Measurements from ENCODE around the gene SHISA4.

SHISA4 gene

DNA sequence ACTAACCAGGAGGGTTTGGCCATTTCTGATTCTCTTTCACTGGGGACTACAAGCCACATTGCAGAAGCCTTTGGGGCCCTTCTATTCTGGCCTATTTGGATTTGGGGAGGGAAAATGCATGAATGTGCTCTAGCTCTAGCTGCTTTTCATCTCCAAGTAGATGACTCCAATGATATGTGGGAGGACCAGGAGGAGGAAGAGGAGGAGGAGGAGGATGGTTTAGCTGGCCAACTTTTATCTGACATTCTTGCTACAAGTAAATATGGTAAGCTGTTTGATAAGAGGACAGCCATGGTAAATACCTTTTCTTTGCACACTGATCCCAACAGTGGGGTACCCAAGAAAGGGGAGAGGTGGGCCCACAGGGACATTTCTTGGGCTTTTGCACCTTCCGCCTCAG is 14.0 kb upstream of the SHISA4 start:
- no peak overlapping the region for H3K56ac ChIP-seq (ENCODE audit: low read length)
- H4K5ac ChIP-seq (ENCODE audit: low read length), result no peak overlapping the region
- H2BK120ac ChIP-seq (ENCODE audit: low read depth, low read length), result no peak overlapping the region
- peaks cover 23% of the 10 kb centered on the region for H3K36me3 ChIP-seq (ENCODE audit: control insufficient read depth, insufficient read depth, low read length)
- no peak overlapping the region for H3K18ac ChIP-seq (ENCODE audit: low read length)
- H3K9ac ChIP-seq (ENCODE audit: low read length), result no peak overlapping the region
- no peaks in the 10 kb centered on the region for H3K79me2 ChIP-seq (ENCODE audit: control insufficient read depth, insufficient read depth, low read length)
- H4K8ac ChIP-seq (ENCODE audit: low read depth, low read length), result no peak overlapping the region
- no CpG with 5 or more reads among the region's 1 CpG for WGBS (ENCODE audit: extremely low coverage, insufficient coverage, low lambda C conversion rate)
- H2BK5ac ChIP-seq (ENCODE audit: low read length), result no peak overlapping the region
- no peak for DNase-seq
- no peak overlapping the region for H3K27ac ChIP-seq (ENCODE audit: low read depth, low read length)
- no peaks in the 10 kb centered on the region for H3K79me1 ChIP-seq (ENCODE audit: low read length)
- H3K23ac ChIP-seq (ENCODE audit: low read length), result no peak overlapping the region
- H3K4me3 ChIP-seq (ENCODE audit: low read length), result no peak overlapping the region
- no peak overlapping the region for H3K4me2 ChIP-seq (ENCODE audit: low read length)
- H3K4ac ChIP-seq (ENCODE audit: low read depth, low read length), result no peak overlapping the region
- no peaks in the 10 kb centered on the region for H3K27me3 ChIP-seq (ENCODE audit: insufficient read depth, low read length, poor library complexity)
- H2AK5ac ChIP-seq (ENCODE audit: low read length), result no peak overlapping the region
- no peaks in the 10 kb centered on the region for H3K4me1 ChIP-seq (ENCODE audit: control insufficient read depth, low read depth, low read length)
- H2BK15ac ChIP-seq (replicated peaks; ENCODE audit: low read depth), result no peak overlapping the region

DNA sequence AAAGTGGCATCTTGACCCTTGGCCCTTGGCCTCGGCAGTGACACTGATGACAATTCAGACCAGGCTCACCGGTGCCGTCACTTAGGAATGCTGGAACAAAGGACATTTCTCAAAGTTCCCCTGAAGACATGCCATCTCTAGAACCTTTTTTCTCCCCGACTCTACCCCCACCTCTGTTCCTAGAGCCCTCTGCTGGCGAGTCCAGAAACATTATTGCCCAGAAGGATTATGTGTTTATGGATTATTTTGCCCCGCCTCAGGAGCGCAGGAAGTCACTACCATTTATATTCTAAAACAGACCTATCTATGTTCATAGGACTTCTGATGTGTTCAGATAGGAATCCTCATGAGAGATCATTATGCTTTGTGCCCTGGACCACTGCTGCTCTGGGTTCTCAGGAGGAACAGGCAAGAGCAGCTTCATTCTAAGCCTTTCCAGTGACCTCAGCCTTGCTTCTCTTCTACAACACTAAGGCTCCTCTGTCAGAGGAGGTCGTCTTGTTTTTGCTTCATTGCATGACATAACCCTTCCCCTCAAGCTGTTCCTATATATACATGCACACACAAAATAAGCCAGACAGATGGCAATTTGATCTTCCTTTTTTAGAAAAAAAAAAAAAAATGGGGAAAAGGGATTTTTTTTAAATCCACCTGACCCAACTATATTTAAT is 12.4 kb upstream of the SHISA4 start:
- no peak overlapping the region for H2BK120ac ChIP-seq (ENCODE audit: low read depth, low read length)

DNA sequence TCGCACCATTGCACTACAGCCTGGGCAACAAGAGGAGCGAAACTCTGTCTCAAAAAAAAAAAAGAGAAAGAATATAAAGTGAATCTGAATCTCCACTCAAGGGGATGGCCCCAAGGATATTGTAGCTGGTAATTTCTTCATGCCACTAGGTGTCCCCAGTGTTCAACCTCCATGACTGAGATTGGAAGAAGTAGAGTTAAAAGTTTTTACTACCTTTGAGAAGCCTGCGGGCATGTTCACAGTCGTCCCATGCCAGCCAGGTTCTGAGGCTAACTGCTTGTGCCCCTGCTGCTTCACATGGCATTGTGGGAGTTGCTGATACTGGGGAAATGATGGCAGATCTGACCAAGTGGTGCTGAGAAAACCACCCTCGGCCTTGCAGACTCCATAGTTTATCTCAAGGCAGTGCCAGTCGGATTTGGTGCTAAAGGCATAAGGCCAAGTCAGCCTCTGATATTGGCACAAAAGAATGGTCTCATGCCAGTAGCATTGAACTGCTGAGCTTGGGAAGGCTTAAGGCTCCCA is 10.8 kb upstream of the SHISA4 start:
- H3K9ac ChIP-seq (ENCODE audit: low read length), result no peak overlapping the region
- H3K4me3 ChIP-seq (ENCODE audit: low read length), result no peak overlapping the region
- H4K5ac ChIP-seq (ENCODE audit: low read length), result no peak overlapping the region
- no peaks in the 10 kb centered on the region for H3K79me2 ChIP-seq (ENCODE audit: control insufficient read depth, insufficient read depth, low read length)
- H3K4me2 ChIP-seq (ENCODE audit: low read length), result no peak overlapping the region
- no peaks in the 10 kb centered on the region for H3K79me1 ChIP-seq (ENCODE audit: low read length)
- H3K4ac ChIP-seq (ENCODE audit: low read depth, low read length), result no peak overlapping the region
- H2AK5ac ChIP-seq (ENCODE audit: low read length), result no peak overlapping the region
- H3K4me1 ChIP-seq (ENCODE audit: control insufficient read depth, low read depth, low read length), result peaks cover 2% of the 10 kb centered on the region
- no peak overlapping the region for H4K8ac ChIP-seq (ENCODE audit: low read depth, low read length)
- WGBS (ENCODE audit: extremely low coverage, insufficient coverage, low lambda C conversion rate), result no CpG with 5 or more reads among the region's 6 CpGs
- H3K27ac ChIP-seq (ENCODE audit: low read depth, low read length), result no peak overlapping the region
- peak; percentile 73 for DNase-seq
- no peak overlapping the region for H2BK15ac ChIP-seq (replicated peaks; ENCODE audit: low read depth)
- no peak overlapping the region for H3K18ac ChIP-seq (ENCODE audit: low read length)
- peaks cover 9% of the 10 kb centered on the region for H3K36me3 ChIP-seq (ENCODE audit: control insufficient read depth, insufficient read depth, low read length)
- no peak overlapping the region for H3K56ac ChIP-seq (ENCODE audit: low read length)
- H2BK120ac ChIP-seq (ENCODE audit: low read depth, low read length), result no peak overlapping the region
- H2BK5ac ChIP-seq (ENCODE audit: low read length), result no peak overlapping the region
- H3K23ac ChIP-seq (ENCODE audit: low read length), result no peak overlapping the region
- no peaks in the 10 kb centered on the region for H3K27me3 ChIP-seq (ENCODE audit: insufficient read depth, low read length, poor library complexity)

More for the DNA sequence above, 12.4 kb upstream of the SHISA4 start:
- H3K79me1 ChIP-seq (ENCODE audit: low read length), result no peaks in the 10 kb centered on the region
- no peak overlapping the region for H4K8ac ChIP-seq (ENCODE audit: low read depth, low read length)
- H2AK5ac ChIP-seq (ENCODE audit: low read length), result no peak overlapping the region
- no peak overlapping the region for H3K18ac ChIP-seq (ENCODE audit: low read length)
- H4K5ac ChIP-seq (ENCODE audit: low read length), result no peak overlapping the region
- H2BK15ac ChIP-seq (replicated peaks; ENCODE audit: low read depth), result no peak overlapping the region
- H3K79me2 ChIP-seq (ENCODE audit: control insufficient read depth, insufficient read depth, low read length), result no peaks in the 10 kb centered on the region
- no peak overlapping the region for H3K4me3 ChIP-seq (ENCODE audit: low read length)
- no peak overlapping the region for H2BK5ac ChIP-seq (ENCODE audit: low read length)
- no peak overlapping the region for H3K9ac ChIP-seq (ENCODE audit: low read length)
- H3K4me1 ChIP-seq (ENCODE audit: control insufficient read depth, low read depth, low read length), result peaks cover 2% of the 10 kb centered on the region
- H3K23ac ChIP-seq (ENCODE audit: low read length), result no peak overlapping the region
- no CpG with 5 or more reads among the region's 8 CpGs for WGBS (ENCODE audit: extremely low coverage, insufficient coverage, low lambda C conversion rate)
- DNase-seq, result no peak
- H3K36me3 ChIP-seq (ENCODE audit: control insufficient read depth, insufficient read depth, low read length), result peaks cover 14% of the 10 kb centered on the region
- H3K4me2 ChIP-seq (ENCODE audit: low read length), result no peak overlapping the region
- H3K56ac ChIP-seq (ENCODE audit: low read length), result no peak overlapping the region
- no peaks in the 10 kb centered on the region for H3K27me3 ChIP-seq (ENCODE audit: insufficient read depth, low read length, poor library complexity)
- no peak overlapping the region for H3K4ac ChIP-seq (ENCODE audit: low read depth, low read length)
- H3K27ac ChIP-seq (ENCODE audit: low read depth, low read length), result no peak overlapping the region

DNA sequence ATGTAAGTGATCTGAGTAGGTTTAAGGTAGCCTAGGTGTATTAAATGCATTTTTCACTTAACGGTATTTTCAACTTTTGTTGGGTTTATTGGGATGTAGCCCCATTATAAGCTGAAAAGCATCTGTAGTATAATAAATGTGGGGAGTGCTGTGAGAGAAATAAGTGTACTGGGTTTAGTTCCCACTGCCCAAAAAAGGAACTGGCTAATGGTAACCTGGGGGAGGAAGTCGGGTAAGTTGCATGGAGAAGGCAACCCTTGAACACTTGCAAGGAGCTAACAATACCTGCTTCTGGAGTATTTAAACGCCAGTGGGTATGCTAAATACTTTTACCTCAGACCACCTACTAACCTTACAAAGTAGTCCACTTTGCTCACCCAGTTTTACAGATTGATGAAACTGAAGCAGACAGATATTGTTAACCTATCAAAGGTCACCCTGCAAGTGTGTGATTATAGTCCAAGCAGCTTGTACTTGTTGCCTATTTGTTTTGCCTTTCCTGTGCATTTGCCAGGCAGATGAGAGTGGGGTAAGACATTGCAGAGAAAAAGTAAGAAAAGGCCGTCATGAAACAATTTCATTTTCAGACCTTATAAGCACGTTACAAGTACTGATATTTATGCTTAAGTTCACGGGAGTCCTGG is 7.6 kb upstream of the SHISA4 start:
- Histone ChIP-seq H3K4me2 (ENCODE audit: low read length) (no peak overlapping the region), H3K27me3 (ENCODE audit: insufficient read depth, low read length, poor library complexity) (no peaks in the 10 kb centered on the region), H2BK15ac (replicated peaks; ENCODE audit: low read depth) (no peak overlapping the region), H3K9ac (ENCODE audit: low read length) (no peak overlapping the region), H3K4me1 (ENCODE audit: control insufficient read depth, low read depth, low read length) (peaks cover 2% of the 10 kb centered on the region), H3K23ac (ENCODE audit: low read length) (no peak overlapping the region), H3K4me3 (ENCODE audit: low read length) (no peak overlapping the region), H4K8ac (ENCODE audit: low read depth, low read length) (no peak overlapping the region), H3K79me1 (ENCODE audit: low read length) (no peaks in the 10 kb centered on the region), H2AK5ac (ENCODE audit: low read length) (no peak overlapping the region), H3K36me3 (ENCODE audit: control insufficient read depth, insufficient read depth, low read length) (peaks cover 2% of the 10 kb centered on the region), H3K18ac (ENCODE audit: low read length) (peak overlapping the region; percentile 18), H3K56ac (ENCODE audit: low read length) (no peak overlapping the region), H4K5ac (ENCODE audit: low read length) (no peak overlapping the region), H2BK5ac (ENCODE audit: low read length) (no peak overlapping the region), H3K27ac (ENCODE audit: low read depth, low read length) (no peak overlapping the region), H3K79me2 (ENCODE audit: control insufficient read depth, insufficient read depth, low read length) (no peaks in the 10 kb centered on the region), H3K4ac (ENCODE audit: low read depth, low read length) (no peak overlapping the region), H2BK120ac (ENCODE audit: low read depth, low read length) (no peak overlapping the region)
- DNase-seq, result no peak
- WGBS (ENCODE audit: extremely low coverage, insufficient coverage, low lambda C conversion rate), result no CpG with 5 or more reads among the region's 6 CpGs

DNA sequence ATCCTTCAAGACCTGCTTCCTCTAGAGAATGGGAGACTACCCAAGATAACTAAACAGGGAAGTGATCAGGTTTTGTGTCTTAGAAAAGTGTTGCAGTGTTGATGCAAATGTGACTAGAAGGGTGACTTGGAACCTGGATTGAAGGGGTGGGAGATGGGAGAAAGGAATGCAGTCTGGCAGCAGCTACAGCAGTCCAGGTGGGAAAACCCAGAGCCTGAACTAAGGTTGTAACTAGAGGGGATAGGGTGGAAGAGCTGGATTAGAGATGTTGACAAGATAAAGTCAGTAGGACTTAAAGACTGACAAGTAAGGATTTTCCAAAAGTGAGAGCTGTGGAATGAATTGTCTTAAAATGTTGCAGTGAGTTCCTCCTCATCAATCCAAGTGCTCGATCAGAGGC is 7.1 kb upstream of the SHISA4 start:
- no CpG with 5 or more reads among the region's 1 CpG for WGBS (ENCODE audit: extremely low coverage, insufficient coverage, low lambda C conversion rate)
- H3K4ac ChIP-seq (ENCODE audit: low read depth, low read length), result no peak overlapping the region
- peak; percentile 68 for DNase-seq
- H2AK5ac ChIP-seq (ENCODE audit: low read length), result no peak overlapping the region
- no peak overlapping the region for H3K23ac ChIP-seq (ENCODE audit: low read length)
- no peak overlapping the region for H4K5ac ChIP-seq (ENCODE audit: low read length)
- H3K4me3 ChIP-seq (ENCODE audit: low read length), result no peak overlapping the region
- H2BK120ac ChIP-seq (ENCODE audit: low read depth, low read length), result no peak overlapping the region
- no peaks in the 10 kb centered on the region for H3K79me2 ChIP-seq (ENCODE audit: control insufficient read depth, insufficient read depth, low read length)
- no peak overlapping the region for H2BK5ac ChIP-seq (ENCODE audit: low read length)
- no peak overlapping the region for H3K18ac ChIP-seq (ENCODE audit: low read length)
- H3K36me3 ChIP-seq (ENCODE audit: control insufficient read depth, insufficient read depth, low read length), result no peaks in the 10 kb centered on the region
- no peak overlapping the region for H3K4me2 ChIP-seq (ENCODE audit: low read length)
- no peaks in the 10 kb centered on the region for H3K27me3 ChIP-seq (ENCODE audit: insufficient read depth, low read length, poor library complexity)
- no peak overlapping the region for H3K9ac ChIP-seq (ENCODE audit: low read length)
- no peak overlapping the region for H3K27ac ChIP-seq (ENCODE audit: low read depth, low read length)
- no peak overlapping the region for H3K56ac ChIP-seq (ENCODE audit: low read length)
- H3K79me1 ChIP-seq (ENCODE audit: low read length), result no peaks in the 10 kb centered on the region
- H4K8ac ChIP-seq (ENCODE audit: low read depth, low read length), result no peak overlapping the region
- H3K4me1 ChIP-seq (ENCODE audit: control insufficient read depth, low read depth, low read length), result peaks cover 2% of the 10 kb centered on the region
- H2BK15ac ChIP-seq (replicated peaks; ENCODE audit: low read depth), result no peak overlapping the region
